H1 (cell line): ENCODE results near the gene SMTNL2. TPM values are rescaled to one million over a fixed set of nuclear protein-coding genes. Genes with fewer than 3 reads are reported as not detected.

ENCODE experiments used
- CTCF ChIA-PET: fragments of 300-600 bp; sonication (Branson Sonifier 250); formaldehyde crosslinking; loops from one replicate; lab custom pipeline; 2021; ENCODE audit not compliant: partially characterized antibody; lab: Charles Lee
- POLR2A ChIA-PET: fragments of 300-600 bp; sonication (Branson Sonifier 250); formaldehyde crosslinking; loops from one replicate; lab custom pipeline; 2021; ENCODE audit warnings: inconsistent platforms; ENCODE audit not compliant: partially characterized antibody; lab: Charles Lee
- DNase-seq, 2 experiments: peaks; one replicate each; pipeline versions ENCODE4 v3.0.0 to v3.0.0-alpha.2; 2010 to 2022; ENCODE audit warnings: low spot score in 2 of 2, low read depth in 1 of 2, mixed read lengths in 1 of 2
- FAIRE-seq: peaks from 2 replicates; lab custom pipeline; 2011; peaks lifted over from hg19 to GRCh38; lab: Jason Lieb, UNC
- H2AFZ ChIP-seq: 2 replicates; pipeline ENCODE4 v1.8.1; 2012; ENCODE audit warnings: low read length, inconsistent platforms
- H2AK5ac ChIP-seq: 2 replicates; pipeline ENCODE4 v1.6.1; 2013; ENCODE audit warnings: low read depth, low read length
- H2BK120ac ChIP-seq: replicated peaks from 2 replicates; pipeline ENCODE3; 2013; ENCODE audit warnings: low read depth, low read length, inconsistent platforms
- H2BK12ac ChIP-seq: 2 replicates; pipeline ENCODE4 v1.6.1; 2013; ENCODE audit warnings: low read depth, low read length
- H2BK15ac ChIP-seq: 2 replicates; pipeline ENCODE4 v1.6.1; 2013; ENCODE audit warnings: low read length
- H2BK20ac ChIP-seq: 2 replicates; pipeline ENCODE4 v1.6.1; 2013; ENCODE audit warnings: low read length
- H2BK5ac ChIP-seq: 2 replicates; pipeline ENCODE4 v1.6.1; 2013; ENCODE audit warnings: low read depth, low read length
- H3K14ac ChIP-seq: 2 replicates; pipeline ENCODE4 v1.6.1; 2013; ENCODE audit warnings: inconsistent platforms; ENCODE audit not compliant: insufficient read length
- H3K18ac ChIP-seq: 2 replicates; pipeline ENCODE4 v1.6.1; 2013; ENCODE audit warnings: low read length; ENCODE audit errors: extremely low read depth
- H3K23ac ChIP-seq: 2 replicates; pipeline ENCODE4 v1.6.1; 2013; ENCODE audit warnings: inconsistent platforms; ENCODE audit not compliant: insufficient read length
- H3K23me2 ChIP-seq: 2 replicates; pipeline ENCODE4 v1.6.1; 2013; ENCODE audit warnings: low read depth, low read length
- H3K27ac ChIP-seq: 2 replicates; pipeline ENCODE4 v1.6.1; 2011; ENCODE audit warnings: low read depth, low read length, inconsistent platforms
- H3K27me3 ChIP-seq, 4 experiments: replicated peaks in 1 of 4; 1 replicate in 1 of 4; 2 replicates in 3 of 4; pipeline versions ENCODE4 v1.6.1 to v1.8.1; 2011 to 2013; ENCODE audit warnings: low read length in 3 of 4, mild to moderate bottlenecking in 3 of 4, inconsistent platforms in 2 of 4, mixed read lengths in 2 of 4, moderate library complexity in 1 of 4; ENCODE audit not compliant: control insufficient read depth in 3 of 4, insufficient read depth in 3 of 4; ENCODE audit errors: extremely low read depth in 1 of 4
- H3K36me3 ChIP-seq, 4 experiments: 2 replicates each; pipeline versions ENCODE4 v1.6.1 to v1.8.1; 2011 to 2013; ENCODE audit warnings: mild to moderate bottlenecking in 4 of 4, low read length in 3 of 4, moderate library complexity in 2 of 4, control low read depth in 1 of 4, inconsistent platforms in 1 of 4; ENCODE audit not compliant: insufficient read depth in 4 of 4, control insufficient read depth in 2 of 4
- H3K4ac ChIP-seq: replicated peaks from 2 replicates; pipeline ENCODE3; 2013; ENCODE audit warnings: low read length, low read depth, mixed read lengths, inconsistent platforms; ENCODE audit not compliant: insufficient read length
- H3K4me1 ChIP-seq, 4 experiments: replicated peaks in 1 of 4; 1 replicate in 1 of 4; 2 replicates in 3 of 4; pipeline versions ENCODE4 v1.6.1 to v1.8.1; 2011 to 2013; ENCODE audit warnings: low read length in 3 of 4, inconsistent platforms in 2 of 4, mixed read lengths in 1 of 4; ENCODE audit not compliant: insufficient read depth in 4 of 4, control insufficient read depth in 3 of 4
- H3K4me2 ChIP-seq, 2 experiments: 2 replicates each; pipeline versions ENCODE4 v1.6.1 to v1.8.1; 2011 to 2013; ENCODE audit warnings: low read depth in 2 of 2, low read length in 2 of 2, control low read depth in 1 of 2, inconsistent platforms in 1 of 2, mild to moderate bottlenecking in 1 of 2; ENCODE audit not compliant: insufficient read depth in 1 of 2
- H3K4me3 ChIP-seq, 4 experiments: fragments of 200-600, 300-600 bp in 1 of 4; sonication (generic), shearing (Covaris generic), sonication (Bioruptor Twin) in 1 of 4; 2 replicates each; pipeline versions ENCODE4 v1.5.1 to v1.8.1; 2011 to 2016; ENCODE audit warnings: low read length in 4 of 4, low read depth in 3 of 4, control low read depth in 2 of 4, inconsistent platforms in 2 of 4, mild to moderate bottlenecking in 2 of 4, mixed read lengths in 1 of 4, moderate library complexity in 1 of 4; ENCODE audit not compliant: insufficient read depth in 2 of 4; ENCODE audit errors: extremely low read depth in 1 of 4
- H3K56ac ChIP-seq: replicated peaks from 2 replicates; pipeline ENCODE3; 2013; ENCODE audit warnings: low read depth, mild to moderate bottlenecking, mixed read lengths, low read length, inconsistent platforms; ENCODE audit not compliant: insufficient read length
- H3K79me1 ChIP-seq: 2 replicates; pipeline ENCODE4 v1.6.1; 2013; ENCODE audit warnings: low read depth, low read length, control low read depth
- H3K79me2 ChIP-seq, 2 experiments: 2 replicates each; pipeline versions ENCODE4 v1.6.1 to v1.8.1; 2012 to 2013; ENCODE audit warnings: low read length in 2 of 2, mild to moderate bottlenecking in 2 of 2, inconsistent platforms in 1 of 2; ENCODE audit not compliant: insufficient read depth in 2 of 2, control insufficient read depth in 1 of 2
- H3K9ac ChIP-seq, 4 experiments: replicated peaks in 1 of 4; 1 replicate in 1 of 4; 2 replicates in 3 of 4; pipeline versions ENCODE4 v1.6.1 to v1.8.1; 2011 to 2013; ENCODE audit warnings: low read depth in 3 of 4, low read length in 3 of 4, control low read depth in 2 of 4, mild to moderate bottlenecking in 2 of 4, moderate library complexity in 2 of 4, inconsistent platforms in 1 of 4; ENCODE audit errors: extremely low read depth in 1 of 4
- H3K9me3 ChIP-seq, 2 experiments: 2 replicates each; pipeline versions ENCODE4 v1.6.1 to v1.8.1; 2012 to 2013; ENCODE audit warnings: mild to moderate bottlenecking in 2 of 2, moderate library complexity in 2 of 2, control low read depth in 1 of 2, inconsistent platforms in 1 of 2, low read depth in 1 of 2, low read length in 1 of 2, mixed read lengths in 1 of 2; ENCODE audit not compliant: insufficient read depth in 2 of 2
- H4K20me1 ChIP-seq, 2 experiments: replicated peaks in 1 of 2; 2 replicates each; pipeline versions ENCODE3 to v1.8.1; 2011 to 2013; ENCODE audit warnings: inconsistent platforms in 2 of 2, low read length in 2 of 2, mild to moderate bottlenecking in 1 of 2; ENCODE audit not compliant: insufficient read depth in 2 of 2, control insufficient read depth in 1 of 2
- H4K5ac ChIP-seq: 2 replicates; pipeline ENCODE4 v1.6.1; 2013; ENCODE audit warnings: low read length, low read depth, mixed read lengths, inconsistent platforms; ENCODE audit not compliant: insufficient read length
- H4K8ac ChIP-seq: 2 replicates; pipeline ENCODE4 v1.8.0; 2013; ENCODE audit warnings: mild to moderate bottlenecking, moderate library complexity, low read length, inconsistent platforms; ENCODE audit not compliant: insufficient read depth; ENCODE audit errors: extremely low read depth
- H4K91ac ChIP-seq: replicated peaks from 2 replicates; pipeline ENCODE3; 2013; ENCODE audit warnings: low read length, mixed read lengths, inconsistent platforms; ENCODE audit not compliant: insufficient read length
- CHD1 ChIP-seq: IDR thresholded peaks from 2 replicates; pipeline ENCODE4 v1.6.1; 2012; ENCODE audit warnings: low read depth, low read length, improper control_type of control experiment
- GABPA ChIP-seq: IDR thresholded peaks from 2 replicates; pipeline ENCODE4 v1.6.1; 2011; ENCODE audit warnings: mild to moderate bottlenecking, low read length, moderate library complexity, borderline replicate concordance; ENCODE audit not compliant: insufficient read depth
- KDM1A ChIP-seq: fragments of 200-600, 300-600 bp; sonication (generic); IDR thresholded peaks from 2 replicates; pipeline ENCODE4 v1.7.1; 2016; ENCODE audit warnings: mild to moderate bottlenecking, low read length, borderline replicate concordance
- MAX ChIP-seq: IDR thresholded peaks from 2 replicates; pipeline ENCODE4 v1.6.1; 2012; ENCODE audit warnings: inconsistent platforms
- POLR2A ChIP-seq, 2 experiments: IDR thresholded peaks; 1 replicate in 1 of 2; 2 replicates in 1 of 2; pipeline ENCODE4 v1.6.1; 2011; ENCODE audit warnings: low read depth in 2 of 2, low read length in 2 of 2, mild to moderate bottlenecking in 2 of 2; ENCODE audit errors: control extremely low read depth in 1 of 2
- RAD21 ChIP-seq, 2 experiments: IDR thresholded peaks in 1 of 2; conservative IDR thresholded peaks in 1 of 2; 2 replicates each; pipeline ENCODE4 v1.6.1; 2011; ENCODE audit warnings: low read depth in 2 of 2, low read length in 2 of 2, improper control_type of control experiment in 1 of 2, inconsistent platforms in 1 of 2, mild to moderate bottlenecking in 1 of 2, moderate library complexity in 1 of 2
- RNF2 ChIP-seq: fragments of 200-900, 300-1000 bp; sonication (generic); IDR thresholded peaks from 2 replicates; pipeline ENCODE4 v1.7.1; 2016; ENCODE audit warnings: borderline replicate concordance, low read depth, mild to moderate bottlenecking, antibody characterized with exemption, low read length; ENCODE audit not compliant: poor library complexity, severe bottlenecking; ENCODE audit errors: missing control alignments
- SAP30 ChIP-seq: fragments of 300-600 bp; sonication (generic); IDR thresholded peaks from 2 replicates; pipeline ENCODE4 v1.7.1; 2012; ENCODE audit warnings: low read length, moderate library complexity, mild to moderate bottlenecking, inconsistent platforms; ENCODE audit not compliant: insufficient read depth, insufficient replicate concordance
- WGBS, 2 experiments: shearing (Covaris generic) in 1 of 2; methylation state at CpG; one replicate each; pipeline versions ENCODE4 v1.1.6 to v1.1.7; 2013 to 2015; ENCODE audit warnings: low lambda C conversion rate in 2 of 2, mixed read lengths in 2 of 2, inconsistent platforms in 1 of 2, low coverage in 1 of 2, missing lambda C conversion rate in 1 of 2; ENCODE audit not compliant: insufficient replicate concordance in 2 of 2, insufficient coverage in 1 of 2, insufficient read length in 1 of 2; ENCODE audit errors: extremely low coverage in 1 of 2, missing lambda C conversion rate in 1 of 2; 5-methylcytosine and 5-hydroxymethylcytosine counted together
- polyA plus RNA-seq, 7 experiments: library from polyadenylated mRNA; depleted of rRNA in 3 of 7; stranded (reverse) in 5 of 7; unstranded in 2 of 7; fragments of >200 nt in 5 of 7; fragments of 200-250 nt in 2 of 7; gene quantifications; 1 replicate in 5 of 7; 2 replicates in 1 of 7; 4 replicates in 1 of 7; pipeline versions ENCODE4 v1.2.1 to v1.2.3, GENCODE V29; 2011 to 2013; ENCODE audit warnings: missing spikeins in 2 of 7, mixed read lengths in 2 of 7
- total RNA-seq: library from RNA; stranded (reverse); fragmentation: NEBNext Ultra II Directional; extraction: Animal tissue kit (Norgen Biotek cat#: 25700); gene quantifications from 2 replicates; pipeline ENCODE4 v1.2.1, GENCODE V29; 2021
- TF ChIP-seq, protein P1 (sequence below), 3 experiments: IDR thresholded peaks; 1 replicate in 2 of 3; 2 replicates in 1 of 3; pipeline versions ENCODE4 v1.5.1 to v1.6.1; 2011; ENCODE audit warnings: low read length in 3 of 3, mild to moderate bottlenecking in 3 of 3, inconsistent platforms in 2 of 3, low read depth in 1 of 3, moderate library complexity in 1 of 3; ENCODE audit not compliant: insufficient read depth in 1 of 3; ENCODE audit errors: control extremely low read depth in 1 of 3

SMTNL2 gene
- total and polyA plus RNA-seq, 2 of the 8 experiments (the other 6 are each of a cell fraction or from before 2014, with no cell fraction given) = 3.6 to 4.5 TPM

DNA sequence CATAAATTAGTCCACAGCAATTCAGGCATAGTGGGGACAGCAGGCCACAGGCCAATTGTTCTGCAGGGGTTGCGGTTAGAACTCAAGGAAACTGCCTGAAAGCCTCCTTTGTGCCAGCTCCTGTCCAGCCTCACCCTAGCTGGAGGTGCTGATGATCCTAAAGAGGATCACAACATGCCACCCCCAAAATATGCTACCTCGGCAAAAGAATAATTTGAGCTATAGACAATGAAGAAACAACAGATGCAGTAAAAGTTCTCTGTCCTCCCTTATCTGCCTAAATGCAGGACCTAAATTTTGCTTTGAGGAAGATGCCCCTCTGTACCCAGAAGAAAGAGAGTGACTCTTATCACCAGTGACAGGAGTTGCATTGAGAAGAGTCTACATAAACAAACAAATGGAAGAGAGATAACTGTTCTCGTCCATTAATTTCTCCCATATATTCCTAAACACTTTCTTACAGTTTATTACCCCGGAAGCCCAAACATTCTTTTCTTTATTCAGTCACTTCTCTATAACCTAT is 42.5 kb downstream of the SMTNL2 start:
- CTCF ChIA-PET = interaction anchor here (0.6 to 7.2 kb wide), 19 partner anchors 8 to 227 kb away, joined by 3 to 170 read pairs (median 5); partner anchors contain the start of genes GGT6 and SMTNL2
- TF ChIP-seq SAP30 = no peak
- no peak for TF ChIP-seq MAX
- TF ChIP-seq RNF2 = no peak
- TF ChIP-seq POLR2A (IDR thresholded peaks at IDR 0.05; ENCODE audit: control extremely low read depth in 1 of 2, low read depth in 2 of 2, low read length in 2 of 2) = no peak
- TF ChIP-seq KDM1A = no peak
- no peak for TF ChIP-seq CHD1
- TF ChIP-seq GABPA = no peak
- TF ChIP-seq, protein P1, sequence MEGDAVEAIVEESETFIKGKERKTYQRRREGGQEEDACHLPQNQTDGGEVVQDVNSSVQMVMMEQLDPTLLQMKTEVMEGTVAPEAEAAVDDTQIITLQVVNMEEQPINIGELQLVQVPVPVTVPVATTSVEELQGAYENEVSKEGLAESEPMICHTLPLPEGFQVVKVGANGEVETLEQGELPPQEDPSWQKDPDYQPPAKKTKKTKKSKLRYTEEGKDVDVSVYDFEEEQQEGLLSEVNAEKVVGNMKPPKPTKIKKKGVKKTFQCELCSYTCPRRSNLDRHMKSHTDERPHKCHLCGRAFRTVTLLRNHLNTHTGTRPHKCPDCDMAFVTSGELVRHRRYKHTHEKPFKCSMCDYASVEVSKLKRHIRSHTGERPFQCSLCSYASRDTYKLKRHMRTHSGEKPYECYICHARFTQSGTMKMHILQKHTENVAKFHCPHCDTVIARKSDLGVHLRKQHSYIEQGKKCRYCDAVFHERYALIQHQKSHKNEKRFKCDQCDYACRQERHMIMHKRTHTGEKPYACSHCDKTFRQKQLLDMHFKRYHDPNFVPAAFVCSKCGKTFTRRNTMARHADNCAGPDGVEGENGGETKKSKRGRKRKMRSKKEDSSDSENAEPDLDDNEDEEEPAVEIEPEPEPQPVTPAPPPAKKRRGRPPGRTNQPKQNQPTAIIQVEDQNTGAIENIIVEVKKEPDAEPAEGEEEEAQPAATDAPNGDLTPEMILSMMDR (IDR thresholded peaks at IDR 0.05; ENCODE audit: control extremely low read depth in 1 of 3, insufficient read depth in 1 of 3, low read depth in 1 of 3, low read length in 3 of 3) = no peak
- no peak for TF ChIP-seq RAD21 (IDR thresholded peaks at IDR 0.05 in 1 of 2, conservative IDR thresholded peaks at IDR 0.05 in 1 of 2; ENCODE audit: low read depth in 2 of 2, low read length in 2 of 2)

More for the DNA sequence above, 42.5 kb downstream of the SMTNL2 start:
- no peaks in the 10 kb centered on the region for H3K36me3 ChIP-seq
- 0 out of 2 replicates have a peak, but pooled peaks cover under 1% of the 10 kb centered on the region for H3K23me2 ChIP-seq
- H2BK5ac ChIP-seq = no peak overlapping the region
- no peak overlapping the region for H3K18ac ChIP-seq
- 92 to 100% methylated on average over 1 to 4 of the region's 4 CpGs for WGBS, 2 experiments
- no peak overlapping the region for H2BK15ac ChIP-seq
- no peaks in the 10 kb centered on the region for H3K79me1 ChIP-seq
- H3K4me1 ChIP-seq = peaks cover 0 to 4% (median 2%) of the 10 kb centered on the region in 4 experiments; a peak in 5 of 7 replicates
- H2BK20ac ChIP-seq = no peak overlapping the region
- H3K4me3 ChIP-seq = no peak overlapping the region
- H4K20me1 ChIP-seq = no peaks in the 10 kb centered on the region
- H4K91ac ChIP-seq = no peak overlapping the region
- no peak overlapping the region for H3K23ac ChIP-seq
- no peak overlapping the region for H4K5ac ChIP-seq
- H3K4me2 ChIP-seq = no peak overlapping the region
- H4K8ac ChIP-seq = no peak overlapping the region
- no peaks in the 10 kb centered on the region for H3K79me2 ChIP-seq
- FAIRE-seq = no peak
- H3K56ac ChIP-seq = no peak overlapping the region
- no peaks in the 10 kb centered on the region for H3K9me3 ChIP-seq
- no peak overlapping the region for H2BK120ac ChIP-seq
- no peak overlapping the region for H2BK12ac ChIP-seq
- DNase-seq = no peak
- H3K9ac ChIP-seq = no peak overlapping the region
- H3K27ac ChIP-seq = no peak overlapping the region
- H3K27me3 ChIP-seq = no peaks in the 10 kb centered on the region
- no peak overlapping the region for H2AK5ac ChIP-seq
- no peak overlapping the region for H2AFZ ChIP-seq
- POLR2A ChIA-PET = interaction anchor here (1.3 kb wide), 1 partner anchor 56 kb away, joined by 4 read pairs; no protein-coding TSS in a partner anchor
- H3K4ac ChIP-seq = no peak overlapping the region
- no peak overlapping the region for H3K14ac ChIP-seq
